ENCODE measurements around the gene EDAR.

The EDAR gene

DNA sequence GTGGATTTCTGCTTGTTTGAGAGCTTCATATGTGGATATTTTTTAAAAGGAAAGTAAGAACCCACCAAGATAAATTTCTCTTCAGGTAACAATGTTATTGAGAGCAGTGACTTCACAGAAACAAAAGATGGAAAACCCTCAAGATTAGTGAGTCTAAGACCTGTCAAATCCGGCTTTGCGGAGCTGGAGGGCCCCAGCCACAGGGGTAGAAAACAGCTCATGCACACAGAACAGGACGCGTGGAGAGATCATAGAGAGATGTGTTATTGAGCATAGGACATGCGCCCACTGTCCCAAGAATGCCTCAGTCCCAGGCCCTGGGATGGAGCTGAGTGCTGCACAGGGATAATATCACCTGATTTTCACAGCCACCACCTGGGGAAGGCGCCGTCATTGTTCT, 21.3 kb downstream of the EDAR start:
- DNase-seq (ENCODE audit: low spot score): no peak

DNA sequence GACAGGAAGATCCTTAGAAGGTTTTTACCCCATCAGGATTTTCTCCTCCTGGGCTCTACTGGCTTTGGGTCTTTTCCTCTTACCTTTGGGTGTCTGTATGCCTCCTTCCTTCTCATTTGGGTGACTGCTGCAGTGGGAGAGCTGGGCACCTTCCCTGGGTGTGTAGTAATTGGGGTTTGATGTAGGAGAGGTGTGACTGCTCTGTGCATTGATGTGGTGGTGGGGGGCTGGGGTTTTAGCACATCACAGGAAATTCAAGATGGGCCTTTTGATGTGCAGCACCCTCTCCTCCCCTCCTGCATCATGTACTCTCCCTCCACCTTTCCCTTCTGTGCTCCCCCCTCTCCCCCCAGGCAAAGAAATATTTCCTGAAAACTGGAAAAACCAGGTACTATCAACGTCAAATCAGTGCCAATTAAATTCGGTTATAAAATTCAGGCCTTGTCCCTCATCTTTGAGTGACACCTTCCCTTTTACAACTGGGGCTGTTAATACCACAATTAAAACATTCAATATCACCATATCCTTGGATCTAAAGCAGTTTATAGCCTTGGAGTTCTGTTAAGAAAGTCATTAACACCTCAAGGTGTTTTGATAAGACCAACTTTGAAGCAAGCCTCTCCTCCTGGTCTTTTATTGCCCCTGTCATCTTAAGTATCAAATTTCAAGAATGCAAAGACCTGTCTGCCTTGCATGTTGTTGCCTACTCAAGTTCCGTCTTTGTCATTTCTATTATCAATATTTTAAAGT, 23.3 kb downstream of the EDAR start:
- DNase-seq (ENCODE audit: low spot score): peak; percentile 37

DNA sequence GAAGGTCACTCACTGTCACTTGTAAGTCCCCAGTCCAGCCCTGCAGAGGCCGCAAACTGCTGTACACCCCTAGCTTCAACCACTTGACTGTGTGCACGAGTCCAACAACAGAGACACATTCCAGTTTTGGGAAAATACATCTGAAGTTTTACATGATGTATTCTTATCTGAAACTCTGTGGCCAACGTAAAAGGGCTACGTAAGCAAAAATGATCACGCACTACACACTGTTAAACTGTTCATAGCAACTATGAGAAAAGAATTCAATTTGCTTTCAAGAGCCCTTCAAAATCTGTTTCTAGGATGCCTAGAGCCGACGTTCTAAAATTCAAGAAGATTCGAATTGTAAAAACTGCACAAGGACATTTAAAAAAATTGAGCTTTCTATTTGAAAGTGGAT, 26.0 kb downstream of the EDAR start:
- DNase-seq (ENCODE audit: low spot score): no peak

DNA sequence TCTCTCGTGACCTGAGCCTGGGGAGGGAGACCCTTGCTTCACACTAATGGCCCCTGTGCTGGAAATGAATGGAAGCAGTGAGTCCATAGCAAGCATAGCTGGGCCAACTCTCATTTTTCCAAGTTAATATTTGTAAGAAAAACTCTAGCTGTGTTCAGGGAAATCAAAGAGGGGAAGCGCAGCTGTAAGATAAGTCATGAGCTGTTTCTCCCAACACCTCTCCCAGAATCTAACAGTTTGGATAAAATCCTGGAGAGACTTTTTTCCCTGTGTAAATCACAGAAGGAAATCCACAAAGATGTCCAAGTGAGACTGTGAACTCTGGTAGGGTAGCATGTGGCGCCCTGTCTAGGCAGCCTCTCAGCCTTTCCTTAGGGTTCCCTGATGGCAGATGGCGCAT, 27.2 kb downstream of the EDAR start:
- DNase-seq (ENCODE audit: low spot score): no peak

DNA sequence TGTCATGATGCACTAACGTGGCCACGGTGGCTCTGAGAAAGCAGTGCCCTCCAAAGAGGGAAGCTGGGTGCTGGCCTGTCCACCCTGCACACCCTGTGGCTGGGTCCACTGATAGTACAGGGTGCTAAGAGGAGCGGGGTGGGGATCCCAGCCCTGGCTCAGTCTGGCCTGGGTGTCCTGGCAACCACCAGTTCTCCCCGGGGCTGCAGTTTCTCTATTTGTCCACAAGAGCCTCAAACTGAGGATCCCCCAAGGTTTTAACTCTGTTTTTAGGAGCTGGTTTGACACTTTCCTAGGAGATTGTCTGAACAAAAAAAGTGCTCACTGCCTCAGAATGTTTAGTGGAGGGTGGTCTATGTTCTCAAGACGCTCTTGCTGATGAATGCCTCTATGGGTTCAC, 29.0 kb downstream of the EDAR start:
- DNase-seq (ENCODE audit: low spot score): no peak

DNA sequence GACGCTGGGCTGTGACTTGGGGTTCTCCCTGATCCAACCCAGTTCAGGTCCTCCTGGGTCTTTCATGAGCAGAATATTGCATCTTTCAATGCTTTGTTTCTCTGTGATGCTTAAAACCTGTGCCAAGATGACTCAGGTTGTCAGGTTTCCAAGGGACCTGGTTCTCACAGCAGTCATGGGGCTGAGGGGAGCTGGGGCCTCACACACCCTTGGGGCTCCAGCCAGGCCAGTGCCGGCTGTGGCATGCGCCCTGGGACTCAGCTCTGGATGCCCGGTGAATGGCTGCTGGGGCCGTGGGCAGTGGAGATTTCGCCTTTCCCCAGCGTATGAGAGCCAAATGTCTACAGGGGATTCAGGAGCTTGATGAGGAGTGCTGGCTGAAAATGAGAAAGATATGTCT, 29.6 kb downstream of the EDAR start:
- DNase-seq (ENCODE audit: low spot score): no peak

DNA sequence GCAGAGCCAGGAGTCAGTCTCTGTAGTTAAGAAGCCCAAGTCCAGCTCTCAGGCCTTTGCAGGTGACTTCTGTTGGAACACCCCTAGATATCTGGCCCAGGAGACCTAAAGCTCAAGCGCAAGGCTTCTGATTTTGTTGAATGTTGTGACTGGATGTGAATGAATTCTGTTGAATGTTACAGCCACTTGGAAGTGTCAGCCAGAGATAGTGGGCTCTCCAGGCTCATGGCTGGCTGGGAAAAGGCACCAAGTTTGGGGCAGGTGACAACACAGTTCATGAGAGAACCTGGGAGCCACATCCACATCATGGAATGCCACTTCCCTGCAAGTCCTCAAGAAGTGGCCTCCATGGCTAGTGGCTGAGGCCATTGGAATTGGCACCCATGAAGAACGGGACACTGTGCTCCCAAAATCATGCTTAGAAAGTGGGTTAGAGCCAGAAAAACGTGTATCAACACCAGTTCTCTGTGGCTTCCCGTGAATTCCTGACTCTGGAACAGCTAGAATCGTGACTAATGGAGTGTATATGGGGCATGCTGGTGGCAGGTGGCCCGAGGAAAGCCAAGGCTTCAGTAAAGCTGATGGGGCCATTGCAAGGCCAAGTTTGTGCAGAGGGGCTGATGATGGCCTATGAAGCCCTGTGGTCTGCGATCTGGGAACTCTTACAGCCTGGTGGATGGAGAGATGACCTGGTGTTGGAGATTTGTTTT, 30.2 kb downstream of the EDAR start:
- no peak for DNase-seq (ENCODE audit: low spot score)

DNA sequence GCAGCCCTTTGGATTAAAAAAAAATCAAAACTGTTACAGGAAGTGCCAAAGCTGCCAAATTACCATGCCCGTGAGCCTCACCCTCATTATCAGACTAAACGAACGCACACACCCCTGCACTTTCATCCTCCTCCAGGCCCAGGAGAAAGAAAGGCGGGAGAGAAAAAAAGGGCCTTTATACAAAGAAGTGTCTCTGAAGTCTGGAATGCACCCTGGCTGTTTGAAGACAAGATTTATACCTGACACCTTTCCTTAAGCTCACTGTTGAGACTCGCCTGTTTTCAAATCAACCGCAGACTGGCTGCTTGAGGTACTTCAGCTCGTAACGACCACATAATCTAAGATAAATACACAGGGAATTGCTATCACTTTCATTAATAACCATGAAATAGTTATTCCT, 31.0 kb downstream of the EDAR start:
- peak; percentile 8 for DNase-seq (ENCODE audit: low spot score)

DNA sequence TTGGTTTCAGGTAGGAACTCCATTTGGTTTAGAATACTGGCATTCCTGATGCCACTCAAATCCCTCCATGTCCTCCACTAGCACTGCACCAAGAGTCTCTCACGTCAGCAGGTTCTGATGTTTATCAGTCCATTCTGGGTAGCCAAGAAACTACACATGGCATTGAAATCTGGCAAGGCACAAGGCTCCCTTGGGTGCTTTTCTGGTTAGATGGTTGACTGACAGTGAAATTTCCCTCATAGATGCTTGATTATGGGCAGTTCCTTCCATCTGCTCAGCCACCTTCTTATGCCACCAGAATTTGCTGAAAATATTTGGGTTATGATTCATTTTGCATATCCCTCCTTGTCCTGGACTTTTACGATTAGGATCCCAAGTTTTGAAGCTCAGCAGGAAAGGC, 32.6 kb downstream of the EDAR start:
- no peak for DNase-seq (ENCODE audit: low spot score)

DNA sequence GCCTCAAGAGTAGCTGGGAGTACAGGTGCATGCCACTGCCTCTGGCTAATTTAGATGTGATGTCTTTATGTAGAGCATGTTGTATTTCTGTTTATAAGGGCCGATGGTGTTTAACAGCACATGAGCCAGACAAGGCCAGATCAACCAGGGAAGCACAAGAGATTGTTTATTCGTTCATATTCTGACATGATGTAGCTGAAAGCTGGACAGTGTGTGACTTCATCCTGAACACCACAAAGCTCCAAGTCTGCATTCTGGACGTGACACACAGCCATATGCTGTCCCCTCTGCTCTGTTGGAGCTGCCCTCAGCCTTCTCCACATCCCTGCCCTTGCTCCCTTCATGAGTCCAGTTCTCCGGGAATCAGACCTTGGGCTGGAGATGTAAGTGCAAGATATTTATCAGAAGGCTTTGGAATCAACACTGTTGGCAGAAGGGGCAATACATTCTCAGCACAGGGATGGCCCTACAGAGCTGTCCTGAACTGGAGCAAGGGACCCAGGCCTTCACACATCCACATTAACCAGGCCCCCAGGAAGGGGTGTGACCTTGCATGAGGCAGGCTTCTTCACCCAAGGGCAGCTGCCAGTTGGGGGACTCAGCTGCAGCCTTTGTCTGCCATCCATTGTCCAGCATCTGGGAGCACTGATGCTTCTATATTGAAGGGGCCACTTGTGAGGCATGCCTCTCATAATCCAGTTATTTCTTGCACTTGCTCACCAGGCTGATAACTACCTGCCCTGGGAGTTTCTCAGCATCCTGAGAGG, 38.5 kb downstream of the EDAR start:
- no peak for DNase-seq (ENCODE audit: low spot score)

DNA sequence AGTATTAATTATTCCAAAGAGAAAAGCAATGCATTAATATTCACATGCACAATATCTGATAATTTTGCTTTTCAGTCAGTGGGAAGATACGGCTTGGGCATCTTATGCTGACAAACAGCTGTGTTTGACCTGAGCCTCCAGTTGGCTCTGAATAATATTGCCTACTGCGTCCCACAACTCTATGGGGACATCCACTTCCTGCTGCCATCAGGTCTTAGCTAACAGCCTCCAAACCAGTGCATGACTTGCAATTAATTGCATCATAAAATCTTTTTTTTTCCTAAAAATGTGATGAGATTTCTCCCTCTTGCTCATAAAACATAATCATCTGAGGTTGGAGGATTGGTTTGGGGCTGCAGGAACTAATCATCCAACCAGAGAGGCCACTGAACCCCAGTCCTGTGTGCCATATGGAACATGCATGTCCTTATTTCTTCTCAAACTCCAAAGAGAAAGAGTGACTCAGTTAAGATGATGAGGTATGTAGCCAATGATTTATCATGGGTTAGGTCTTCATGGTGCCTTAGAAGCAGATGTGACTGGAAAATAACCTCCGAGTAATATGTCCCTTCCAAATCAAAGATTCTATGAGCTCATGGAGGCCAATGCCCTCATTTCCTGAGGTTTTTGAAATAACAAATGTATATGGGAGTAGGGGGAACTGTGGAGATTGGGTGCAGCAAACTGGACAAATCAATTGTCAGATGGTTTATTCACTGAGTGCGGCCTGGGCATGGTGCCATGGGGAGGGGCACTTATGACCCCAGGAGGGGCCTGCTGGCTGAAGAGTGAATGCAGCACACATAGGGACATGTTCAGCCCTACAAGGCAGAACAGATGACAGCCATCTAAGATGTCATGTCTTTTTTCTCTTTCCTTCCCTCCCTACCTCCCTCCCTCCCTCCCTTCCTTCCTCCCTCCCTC, 39.4 kb downstream of the EDAR start:
- no peak for DNase-seq (ENCODE audit: low spot score)

DNA sequence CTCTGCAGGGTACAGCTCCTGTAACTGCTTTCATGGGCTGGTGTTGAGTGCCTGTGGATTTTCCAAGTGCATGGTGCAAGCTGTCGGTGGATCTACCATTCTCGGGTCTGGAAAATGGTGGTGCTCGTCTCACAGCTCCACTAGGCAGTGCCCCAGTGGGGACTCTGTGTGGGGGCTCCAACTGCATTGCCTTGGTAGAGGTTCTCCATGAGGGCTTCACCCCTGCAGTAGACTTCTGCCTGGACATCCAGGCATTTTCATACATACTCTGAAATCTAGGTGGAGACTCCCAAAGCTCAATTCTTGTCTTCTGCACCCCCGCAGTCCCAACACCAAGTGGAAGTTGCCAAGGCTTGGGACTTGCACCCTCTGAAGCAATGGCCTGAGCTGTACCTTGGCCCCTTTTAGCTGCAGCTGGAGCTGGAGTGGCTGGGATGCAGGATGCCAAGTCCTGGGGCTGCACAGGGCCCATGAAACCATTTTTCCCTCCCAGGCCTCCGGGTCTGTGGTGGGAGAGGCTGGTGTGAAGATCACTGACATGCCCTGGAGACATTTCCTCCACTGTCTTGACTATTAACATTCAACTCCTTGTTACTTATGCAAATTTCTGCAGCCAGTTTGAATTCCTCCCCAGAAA, 41.6 kb downstream of the EDAR start:
- no peak for DNase-seq (ENCODE audit: low spot score)

DNA sequence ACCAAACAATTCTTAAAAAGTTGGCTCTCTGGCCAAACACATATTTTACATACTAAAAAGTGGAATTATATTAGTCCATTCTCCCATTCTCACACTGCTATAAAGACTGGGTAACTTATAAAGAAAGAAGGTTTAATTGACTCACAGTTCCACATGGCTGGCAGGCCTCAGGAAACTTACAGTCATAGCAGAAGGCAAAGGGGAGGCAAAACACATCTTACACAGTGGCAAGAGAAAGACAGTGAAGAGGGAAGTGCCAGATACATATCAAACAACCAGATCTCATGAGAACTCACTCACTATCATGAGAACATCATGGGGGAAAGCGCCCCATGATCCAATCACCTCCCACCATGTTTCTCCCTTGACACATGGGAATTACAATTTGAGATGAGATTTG, 42.6 kb downstream of the EDAR start:
- DNase-seq (ENCODE audit: low spot score): no peak

DNA sequence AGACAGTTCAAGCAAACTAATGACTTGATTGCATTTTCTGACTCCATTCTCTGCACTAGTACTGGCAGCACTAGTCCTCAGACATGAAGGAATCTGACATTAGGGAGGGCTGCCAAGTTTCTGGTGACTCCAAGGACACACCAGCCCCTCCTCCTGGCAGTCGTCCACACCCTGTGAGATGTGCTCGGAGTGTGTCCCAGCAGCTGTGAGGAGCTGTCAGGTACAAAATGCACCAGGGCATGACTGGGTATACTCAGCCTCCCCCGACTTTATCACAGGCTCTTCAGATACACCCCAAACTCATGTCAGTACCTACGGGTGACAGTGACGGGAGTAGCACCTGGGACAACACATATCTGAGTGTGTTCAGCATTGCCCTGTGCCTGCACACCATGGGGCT, 43.1 kb downstream of the EDAR start:
- no peak for DNase-seq (ENCODE audit: low spot score)

DNA sequence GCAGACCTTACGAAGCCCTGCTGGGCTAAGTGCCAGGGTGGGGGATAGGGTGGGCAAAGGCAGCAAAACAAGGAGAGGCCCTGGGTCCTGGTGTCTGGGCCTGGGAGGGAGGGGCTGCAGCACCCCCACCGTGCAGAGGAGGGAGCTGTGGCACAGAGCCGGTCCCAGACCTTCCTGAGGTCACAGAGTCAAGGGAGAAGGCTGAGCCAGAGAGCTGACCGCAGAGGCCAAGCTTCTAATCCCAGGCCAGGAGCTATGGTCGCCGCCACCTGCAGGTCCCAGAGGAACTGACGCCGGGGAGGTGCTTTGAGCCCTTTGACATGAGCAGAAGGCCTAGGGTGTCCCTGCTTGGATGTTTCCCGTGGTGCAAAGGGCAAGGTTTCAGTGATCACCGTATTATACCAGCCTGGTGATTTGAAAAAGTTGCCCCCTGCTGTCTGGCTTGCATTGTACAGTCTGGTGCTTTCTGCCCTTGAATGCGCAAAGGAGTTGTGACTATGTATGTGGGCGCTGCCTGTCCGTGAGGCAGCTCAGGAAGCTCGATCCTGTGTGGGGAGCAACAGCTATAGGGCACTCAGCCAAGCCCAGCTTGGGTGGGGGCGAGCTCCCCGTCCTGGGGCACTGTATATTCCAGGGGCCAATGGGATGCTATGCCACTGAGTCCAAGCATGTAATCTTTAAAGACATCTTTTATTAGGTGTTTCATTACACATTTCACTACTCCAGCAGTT, 44.3 kb downstream of the EDAR start:
- DNase-seq (ENCODE audit: low spot score): no peak

DNA sequence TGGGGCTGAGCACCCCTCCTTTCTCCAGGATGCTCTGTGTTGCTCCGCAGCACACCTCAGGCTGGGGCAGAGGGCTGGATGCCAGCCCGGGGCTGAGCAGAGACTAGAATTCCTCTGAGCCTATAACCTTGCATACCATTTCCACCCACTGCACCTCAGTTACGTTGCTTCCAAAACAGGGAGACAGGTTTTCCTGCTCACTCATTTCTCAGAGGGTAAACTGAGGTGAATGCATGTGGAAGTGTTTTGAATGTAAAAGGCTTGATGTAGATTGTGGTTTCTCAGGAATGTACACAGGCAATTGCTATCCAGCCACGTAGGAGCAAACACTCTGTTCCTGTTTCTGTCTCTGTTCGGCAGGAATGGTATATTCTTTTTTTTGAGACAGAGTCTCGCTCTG, 45.3 kb downstream of the EDAR start:
- DNase-seq (ENCODE audit: low spot score): no peak

DNA sequence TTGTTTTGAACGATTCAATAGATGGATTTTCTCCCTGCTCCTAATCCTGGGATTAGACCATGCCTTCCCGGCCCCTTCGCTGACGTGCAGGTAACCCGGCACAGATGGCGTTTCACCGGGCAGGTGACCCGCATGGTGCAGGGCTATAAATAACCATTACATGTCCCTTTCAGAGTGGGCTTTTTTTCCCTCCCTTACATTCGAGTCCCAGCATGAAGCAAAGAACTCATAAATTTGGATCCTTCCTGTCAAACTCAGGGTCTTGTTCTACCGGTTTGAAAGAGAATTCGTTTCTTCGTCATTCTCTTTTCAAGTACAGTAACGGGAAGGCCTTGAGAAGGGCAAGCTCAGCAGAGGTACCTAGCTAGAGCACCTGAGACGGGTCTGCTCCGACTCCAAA, 46.1 kb downstream of the EDAR start:
- no peak for DNase-seq (ENCODE audit: low spot score)

DNA sequence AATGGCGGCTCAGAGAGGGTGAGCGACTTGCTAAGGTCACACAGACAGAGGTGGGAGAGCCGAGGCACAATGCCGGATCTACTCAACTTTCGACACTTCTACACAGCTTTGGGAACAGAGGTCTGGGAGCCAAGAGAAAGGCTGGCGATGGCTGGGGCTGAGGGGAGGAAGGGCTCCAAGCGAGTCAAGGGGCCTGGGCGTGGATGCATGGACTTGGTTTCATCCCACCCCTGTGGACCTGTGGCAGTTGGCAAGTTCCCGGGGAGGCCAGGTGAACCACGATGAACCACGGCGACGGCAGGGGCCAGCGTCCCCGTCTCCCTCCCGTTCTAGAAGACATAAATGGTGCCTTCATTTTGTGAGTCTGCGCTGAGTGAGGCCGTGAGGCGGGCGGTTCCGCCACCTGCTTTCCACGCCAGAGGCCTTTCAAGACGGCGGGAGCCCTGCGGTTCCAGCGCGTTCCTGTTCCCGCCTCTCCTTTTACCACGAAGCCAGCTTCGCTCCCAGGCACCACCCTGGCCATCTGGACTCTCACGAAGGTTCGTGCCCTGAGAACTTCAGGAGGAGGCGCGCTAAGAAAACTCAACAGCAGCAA, 46.7 kb downstream of the EDAR start:
- DNase-seq (ENCODE audit: low spot score): no peak

DNA sequence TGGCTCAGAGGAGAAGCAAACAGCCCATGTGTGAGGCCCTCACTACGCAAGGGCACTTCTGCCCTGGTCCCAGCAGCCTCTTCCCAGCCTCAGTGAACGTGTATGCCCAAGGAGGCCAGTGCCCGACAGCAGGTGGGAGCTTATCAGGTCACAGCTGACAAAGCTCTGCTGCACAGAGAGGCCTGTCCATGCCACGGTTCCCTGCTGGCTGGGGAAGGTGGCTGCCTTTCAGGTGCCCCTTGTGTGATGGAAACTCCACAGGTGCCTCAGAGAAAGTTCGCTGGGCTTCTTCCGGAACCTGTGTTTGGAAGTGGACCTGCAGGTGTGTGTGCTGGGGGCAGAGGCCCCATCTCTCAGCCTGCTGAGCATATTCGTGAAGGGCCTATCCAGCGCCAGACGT, 47.3 kb downstream of the EDAR start:
- DNase-seq (ENCODE audit: low spot score): no peak

DNA sequence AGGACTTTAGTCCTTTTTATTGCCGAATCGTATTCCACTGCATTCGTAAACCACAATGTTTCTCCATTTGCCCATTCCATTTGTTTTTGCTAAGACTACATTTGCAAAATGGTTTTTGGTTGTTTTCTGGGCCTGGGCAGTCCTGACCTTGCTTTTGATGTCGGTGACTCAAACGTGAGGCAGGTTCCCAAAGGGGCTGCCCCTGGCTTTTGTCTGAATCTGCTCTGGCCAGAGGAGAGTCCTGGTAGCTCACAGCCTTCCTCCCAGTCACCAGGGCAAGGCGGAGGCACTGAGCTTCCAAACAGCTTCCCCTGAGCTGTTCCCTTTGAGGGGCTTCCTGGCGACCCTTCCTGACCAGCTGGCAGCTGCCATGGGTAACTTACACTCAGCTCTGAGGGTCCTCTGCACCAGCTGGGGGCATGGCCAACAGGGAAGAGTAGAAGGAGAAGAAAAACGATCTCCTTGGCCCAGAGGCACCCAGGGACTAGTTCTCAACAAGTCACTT, 47.8 kb downstream of the EDAR start:
- no peak for DNase-seq (ENCODE audit: low spot score)
